Mucosa of rectum (tissue), 2 donors: ENCODE data around the gene ABCC1.
"Not testable (repeated sequence)": the region's sequence is repeated elsewhere in the genome, so short reads cannot be mapped to it uniquely, and the experiment has no call there.

Source experiments
- H3K27ac ChIP-seq, 2 donors: one replicate each; pipeline ENCODE4 v1.7.0; 2013; ENCODE audit warnings: inconsistent platforms in 2 of 2, low read depth in 2 of 2, low read length in 2 of 2
- H3K27me3 ChIP-seq, 2 donors: one replicate each; pipeline ENCODE4 v1.7.0; 2013; ENCODE audit warnings: low read length in 2 of 2; ENCODE audit not compliant: control insufficient read depth in 2 of 2, insufficient read depth in 2 of 2
- H3K36me3 ChIP-seq, 2 donors: one replicate each; pipeline ENCODE4 v1.7.0; 2013; ENCODE audit warnings: low read length in 2 of 2; ENCODE audit not compliant: control insufficient read depth in 2 of 2, insufficient read depth in 2 of 2
- H3K4me1 ChIP-seq, 2 donors: one replicate each; pipeline ENCODE4 v1.7.0; 2013; ENCODE audit warnings: low read length in 2 of 2, mild to moderate bottlenecking in 1 of 2; ENCODE audit not compliant: control insufficient read depth in 2 of 2, insufficient read depth in 2 of 2
- H3K4me3 ChIP-seq, 2 donors: one replicate each; pipeline ENCODE4 v1.7.0; 2013; ENCODE audit warnings: low read length in 2 of 2
- H3K9ac ChIP-seq, 2 donors: one replicate each; pipeline ENCODE4 v1.7.0; 2013; ENCODE audit warnings: low read length in 2 of 2, low read depth in 1 of 2, mild to moderate bottlenecking in 1 of 2
- H3K9me3 ChIP-seq, 2 donors: one replicate each; pipeline ENCODE4 v1.7.0; 2013; ENCODE audit warnings: low read length in 2 of 2; ENCODE audit not compliant: control insufficient read depth in 2 of 2
- donor health status: healthy.
- donor health status: Normal muscosa, but diverticular disease.

ABCC1 gene

DNA sequence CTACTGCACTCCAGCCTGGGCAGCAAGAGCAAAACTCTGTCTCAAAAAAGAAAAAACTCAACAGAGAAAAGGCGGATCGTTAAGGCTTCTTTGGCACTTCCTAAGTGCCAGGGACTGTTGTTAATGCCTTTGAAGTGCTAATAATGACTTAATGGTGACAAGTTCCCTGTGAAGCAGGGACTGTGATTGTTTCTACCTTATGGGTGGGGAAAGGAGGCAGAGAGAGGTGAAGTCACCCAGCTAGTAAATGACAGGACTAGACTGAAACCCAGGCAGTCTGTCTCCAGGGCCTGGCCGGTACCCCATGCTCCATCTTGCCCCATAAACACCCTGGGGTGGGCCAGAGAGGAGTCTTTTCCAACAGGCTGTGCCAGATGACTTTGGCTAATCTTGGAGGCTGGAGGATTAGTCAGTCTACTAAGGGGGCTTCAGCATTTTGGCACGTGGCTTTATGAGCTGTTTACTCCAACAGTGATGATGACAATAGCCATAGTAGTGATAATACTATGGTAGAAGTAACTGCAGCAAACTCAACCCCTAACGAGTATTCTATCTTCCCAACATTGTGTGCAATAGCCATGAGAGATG lies 26.9 kb downstream of the ABCC1 start:
- Histone ChIP-seq H3K9ac (no peak overlapping the region), H3K27ac (peak overlapping the region; percentile 57 to 68), H3K4me3 (no peak overlapping the region), H3K36me3 (no peaks in the 10 kb centered on the region), H3K4me1 (no peaks in the 10 kb centered on the region), H3K9me3 (peaks cover 3 to 5% of the 10 kb centered on the region in 2 donors), H3K27me3 (no peaks in the 10 kb centered on the region)

- peaks cover 3 to 6% of the 10 kb centered on the region in 2 donors for H3K9me3 ChIP-seq
- H3K36me3 ChIP-seq = no peaks in the 10 kb centered on the region
- no peaks in the 10 kb centered on the region for H3K27me3 ChIP-seq
- peak overlapping the region; percentile 57 to 68 for H3K27ac ChIP-seq
- H3K4me1 ChIP-seq = no peaks in the 10 kb centered on the region
- H3K9ac ChIP-seq = no peak overlapping the region
- H3K4me3 ChIP-seq = no peak overlapping the region
Observed at GRCh38 chr16:15976929-15977637, 27.7 kb downstream of the ABCC1 start.

GRCh38 chr16:15979801-15980200 lies 30.4 kb downstream of the ABCC1 start:
- Histone ChIP-seq H3K27ac (no peak overlapping the region), H3K4me1 (no peaks in the 10 kb centered on the region)

DNA sequence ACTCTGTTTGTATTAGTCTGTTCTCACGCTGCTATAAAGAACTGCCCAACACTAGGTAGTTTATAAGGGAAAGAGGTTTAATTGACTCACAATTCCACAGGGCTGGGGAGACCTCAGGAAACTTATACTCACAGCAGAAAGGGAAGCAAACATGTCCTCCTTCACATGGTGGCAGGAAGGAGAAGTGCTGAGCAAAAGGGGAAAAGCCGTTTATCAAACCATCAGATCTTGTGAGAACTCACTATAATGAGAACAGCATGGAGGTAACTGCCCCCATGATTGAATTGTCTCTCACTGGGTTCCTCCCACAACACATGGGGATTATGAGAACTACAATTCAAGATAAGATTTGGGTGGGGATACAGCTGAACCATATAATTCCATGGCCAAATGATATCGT lies 30.9 kb downstream of the ABCC1 start:
- Histone ChIP-seq H3K4me1 (no peaks in the 10 kb centered on the region), H3K9me3 (peaks cover 0 to 6% of the 10 kb centered on the region in 2 donors), H3K36me3 (no peaks in the 10 kb centered on the region), H3K27ac (no peak overlapping the region), H3K9ac (no peak overlapping the region), H3K4me3 (no peak overlapping the region), H3K27me3 (no peaks in the 10 kb centered on the region)

More at GRCh38 chr16:15979801-15980200, 30.4 kb downstream of the ABCC1 start:
- Histone ChIP-seq H3K27me3 (no peaks in the 10 kb centered on the region), H3K36me3 (no peaks in the 10 kb centered on the region), H3K4me3 (no peak overlapping the region), H3K9me3 (peaks cover 0 to 6% of the 10 kb centered on the region in 2 donors), H3K9ac (no peak overlapping the region)

GRCh38 chr16:15981382-15981781 lies 32.0 kb downstream of the ABCC1 start:
- Histone ChIP-seq H3K36me3 (no peaks in the 10 kb centered on the region), H3K4me3 (no peak overlapping the region), H3K27ac (no peak overlapping the region), H3K9me3 (peaks cover 0 to 6% of the 10 kb centered on the region in 2 donors), H3K4me1 (no peaks in the 10 kb centered on the region), H3K27me3 (no peaks in the 10 kb centered on the region), H3K9ac (no peak overlapping the region)

DNA sequence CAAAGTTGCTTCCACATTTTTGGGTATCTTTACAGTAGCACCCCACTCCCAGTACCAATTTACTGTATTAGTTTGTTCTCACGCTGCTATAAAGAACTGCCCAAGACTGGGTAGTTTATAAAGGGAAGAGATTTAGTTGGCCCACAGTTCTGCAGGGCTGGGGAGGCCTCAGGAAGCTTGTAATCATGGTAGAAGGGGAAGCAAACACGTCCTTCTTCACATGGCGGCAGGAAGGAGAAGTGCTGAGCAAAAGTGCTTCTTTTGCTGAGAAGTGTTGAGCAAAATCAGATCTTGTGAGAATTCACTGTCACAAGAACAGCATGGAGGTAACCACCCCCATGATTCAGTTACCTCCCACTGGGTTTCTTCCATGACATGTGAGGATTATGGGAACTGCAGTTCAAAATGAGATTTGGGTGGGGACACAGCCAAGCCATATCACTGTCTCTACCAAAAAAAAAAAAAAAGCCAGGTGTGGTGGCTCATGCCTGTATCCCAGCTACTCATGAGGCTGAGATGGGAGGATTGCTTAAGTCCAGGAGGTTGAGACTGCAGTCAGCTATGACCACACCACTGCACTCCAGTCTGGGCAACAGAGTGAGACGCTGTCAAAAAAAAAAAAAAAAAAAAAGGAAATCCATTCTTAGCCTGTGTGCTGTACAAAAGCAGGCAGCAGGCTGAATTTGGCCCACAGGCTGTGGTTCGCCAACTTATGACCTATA lies 32.9 kb downstream of the ABCC1 start:
- H3K4me1 ChIP-seq, H3K4me3 ChIP-seq, H3K9ac ChIP-seq, H3K27ac ChIP-seq, H3K27me3 ChIP-seq, H3K9me3 ChIP-seq, H3K36me3 ChIP-seq: not testable (repeated sequence)

- H3K36me3 ChIP-seq = no peaks in the 10 kb centered on the region
- no peaks in the 10 kb centered on the region for H3K4me1 ChIP-seq
- no peaks in the 10 kb centered on the region for H3K27me3 ChIP-seq
- H3K9ac ChIP-seq = no peak overlapping the region
- no peak overlapping the region for H3K27ac ChIP-seq
- no peak overlapping the region for H3K4me3 ChIP-seq
- peaks cover 0 to 6% of the 10 kb centered on the region in 2 donors for H3K9me3 ChIP-seq
Observed at GRCh38 chr16:15983898-15984297, 34.5 kb downstream of the ABCC1 start.

DNA sequence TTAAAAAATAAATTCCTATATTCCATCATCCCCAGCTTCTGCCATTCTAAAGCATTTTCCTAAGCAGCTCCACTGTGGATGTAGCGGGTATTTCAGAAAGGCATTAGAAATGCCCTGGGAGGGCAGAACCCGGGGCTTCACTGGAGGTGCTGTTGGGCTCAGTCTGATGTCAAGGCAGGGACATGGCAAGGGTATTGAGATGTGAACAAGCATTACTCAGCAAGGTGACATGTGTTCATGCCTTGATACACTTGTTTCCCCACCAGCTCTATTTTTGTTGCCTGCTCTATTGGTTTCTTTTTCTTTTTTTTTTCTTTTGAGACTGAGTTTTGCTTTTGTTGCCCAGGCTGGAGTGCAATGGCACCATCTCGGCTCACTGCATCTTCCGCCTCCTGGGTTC lies 35.7 kb downstream of the ABCC1 start:
- H3K9ac ChIP-seq = no peak overlapping the region
- no peaks in the 10 kb centered on the region for H3K4me1 ChIP-seq
- no peaks in the 10 kb centered on the region for H3K36me3 ChIP-seq
- H3K27ac ChIP-seq = no peak overlapping the region
- no peaks in the 10 kb centered on the region for H3K27me3 ChIP-seq
- H3K4me3 ChIP-seq = no peak overlapping the region
- peaks cover 0 to 6% of the 10 kb centered on the region in 2 donors for H3K9me3 ChIP-seq

GRCh38 chr16:15986261-15986660 lies 36.8 kb downstream of the ABCC1 start:
- Histone ChIP-seq H3K36me3 (no peaks in the 10 kb centered on the region), H3K9ac (no peak overlapping the region), H3K27ac (no peak overlapping the region), H3K4me3 (no peak overlapping the region), H3K4me1 (no peaks in the 10 kb centered on the region), H3K27me3 (no peaks in the 10 kb centered on the region), H3K9me3 (peaks cover 0 to 2% of the 10 kb centered on the region in 2 donors)

- no peak overlapping the region for H3K9ac ChIP-seq
- H3K27ac ChIP-seq = no peak overlapping the region
- H3K27me3 ChIP-seq = no peaks in the 10 kb centered on the region
- H3K4me1 ChIP-seq = no peaks in the 10 kb centered on the region
- no peaks in the 10 kb centered on the region for H3K36me3 ChIP-seq
- no peak overlapping the region for H3K4me3 ChIP-seq
- no peaks in the 10 kb centered on the region for H3K9me3 ChIP-seq
Observed at GRCh38 chr16:15988268-15989013, 39.0 kb downstream of the ABCC1 start.
